ENCODE data around the gene HOXB6. TPM values are rescaled to one million over a fixed set of nuclear protein-coding genes. Genes with fewer than 3 reads are reported as not detected.

HOXB6 gene
- total RNA-seq, 1 experiment from 2014 or later = 0.92 TPM

DNA sequence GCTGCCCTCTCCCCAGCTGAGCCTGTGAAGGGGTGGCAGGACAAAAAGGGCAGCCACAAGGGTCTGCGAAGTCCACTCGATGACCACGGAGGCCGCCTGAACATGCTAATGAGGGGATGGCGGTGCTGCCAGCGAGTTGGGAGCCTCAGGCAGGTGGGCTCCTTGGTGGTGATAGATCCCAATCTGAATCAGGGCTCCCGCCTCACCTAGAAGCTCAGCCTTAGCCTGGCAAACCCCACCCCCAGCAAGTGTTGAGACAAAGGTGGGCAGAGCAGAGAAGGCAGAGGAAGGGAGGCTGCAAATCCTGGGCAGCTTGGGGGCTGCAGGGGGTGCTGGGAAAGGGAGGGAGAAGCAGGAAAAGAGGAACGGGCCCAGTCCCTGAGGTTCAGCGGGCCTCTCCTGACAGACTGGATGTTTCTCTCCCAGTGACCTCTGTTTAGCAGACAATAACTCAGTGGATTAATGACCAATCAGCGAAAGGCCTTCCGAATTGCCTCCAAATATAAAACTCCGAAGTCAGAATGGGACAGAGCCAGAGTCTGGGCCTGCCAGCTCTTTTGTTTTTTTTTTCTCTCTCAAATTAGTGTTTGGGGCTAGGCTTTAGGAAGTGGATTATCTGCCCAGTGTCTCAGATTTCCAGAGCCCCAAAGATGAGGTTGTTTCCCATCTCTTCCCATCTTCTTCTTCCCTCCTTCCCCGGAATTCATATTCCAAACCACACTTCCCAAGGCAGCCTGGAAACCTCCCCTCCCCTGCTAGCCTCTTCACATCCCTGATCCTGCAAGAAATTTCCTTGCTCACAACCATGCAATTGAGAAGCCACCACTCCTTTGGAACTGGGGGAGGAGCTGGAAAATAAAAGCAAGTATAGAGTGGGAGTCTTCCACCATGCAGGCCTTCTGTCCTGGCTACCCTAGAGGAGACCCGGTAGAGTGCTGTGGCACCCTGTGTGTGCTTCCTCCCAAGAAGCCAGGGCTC lies 44.7 kb downstream of the HOXB6 start:
- DNase-seq (ENCODE audit: low spot score) = no peak
- in situ Hi-C loops (cut with HindIII; ENCODE audit: low sequenced_read_pairs) = no loop called here

- no peak for DNase-seq (ENCODE audit: low spot score)
- in situ Hi-C loops (cut with HindIII; ENCODE audit: low sequenced_read_pairs) = no loop called here
Observed at GRCh38 chr17:48559122-48559839, 45.5 kb downstream of the HOXB6 start.

- in situ Hi-C loops (cut with HindIII; ENCODE audit: low sequenced_read_pairs) = no loop called here
- no peak for DNase-seq (ENCODE audit: low spot score)
Observed at GRCh38 chr17:48558831-48559121, 46.0 kb downstream of the HOXB6 start.

- no peak for DNase-seq (ENCODE audit: low spot score)
- in situ Hi-C loops (cut with HindIII; ENCODE audit: low sequenced_read_pairs) = no loop called here
Observed at GRCh38 chr17:48558057-48558830, 46.5 kb downstream of the HOXB6 start.

DNA sequence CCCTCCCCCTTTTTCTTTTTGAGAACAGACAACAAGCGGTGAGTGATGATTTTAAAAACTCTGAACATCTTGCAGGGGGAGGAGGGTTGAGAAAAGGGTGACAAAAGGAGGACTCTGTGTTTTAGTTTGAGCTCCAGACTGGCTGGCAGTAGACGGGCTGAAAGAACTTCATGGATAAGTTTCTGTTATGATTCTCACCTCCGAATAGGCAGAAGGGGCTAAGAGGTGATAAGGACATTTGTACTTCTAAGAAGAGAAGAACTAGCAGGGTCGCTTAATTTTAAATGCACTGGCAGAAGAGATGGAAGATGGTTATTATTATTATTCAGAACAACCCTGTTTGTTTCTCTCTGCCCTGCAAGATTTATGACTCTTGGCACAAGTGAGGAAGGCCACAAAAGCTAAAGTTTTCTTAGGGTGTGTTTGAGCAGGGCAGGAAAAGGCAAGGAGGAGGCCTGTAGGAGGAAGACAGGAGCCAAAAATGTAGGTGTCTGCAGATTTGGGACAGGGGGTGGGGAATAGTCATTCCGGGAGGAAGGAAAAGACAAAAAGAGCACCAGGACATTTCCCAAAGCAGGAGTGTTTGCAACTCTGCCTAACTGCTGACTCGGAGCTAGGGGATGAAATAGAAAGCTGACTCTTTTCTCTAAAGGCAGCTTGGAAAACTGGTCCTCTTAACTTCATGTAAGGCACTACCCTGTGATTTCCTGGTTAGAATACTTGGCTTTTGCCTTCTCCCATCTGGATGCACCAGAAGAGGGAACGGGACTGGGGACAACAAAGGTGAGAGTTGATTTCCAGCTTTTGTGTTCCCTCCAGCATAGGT lies 48.0 kb downstream of the HOXB6 start:
- in situ Hi-C loops (cut with HindIII; ENCODE audit: low sequenced_read_pairs) = no loop called here
- no peak for DNase-seq (ENCODE audit: low spot score)

GRCh38 chr17:48556229-48556575 lies 48.6 kb downstream of the HOXB6 start:
- in situ Hi-C loops (cut with HindIII; ENCODE audit: low sequenced_read_pairs) = no loop called here
- no peak for DNase-seq (ENCODE audit: low spot score)

GRCh38 chr17:48555258-48556228 lies 49.2 kb downstream of the HOXB6 start:
- in situ Hi-C loops (cut with HindIII; ENCODE audit: low sequenced_read_pairs) = no loop called here
- peak; percentile 23 for DNase-seq (ENCODE audit: low spot score)

DNA sequence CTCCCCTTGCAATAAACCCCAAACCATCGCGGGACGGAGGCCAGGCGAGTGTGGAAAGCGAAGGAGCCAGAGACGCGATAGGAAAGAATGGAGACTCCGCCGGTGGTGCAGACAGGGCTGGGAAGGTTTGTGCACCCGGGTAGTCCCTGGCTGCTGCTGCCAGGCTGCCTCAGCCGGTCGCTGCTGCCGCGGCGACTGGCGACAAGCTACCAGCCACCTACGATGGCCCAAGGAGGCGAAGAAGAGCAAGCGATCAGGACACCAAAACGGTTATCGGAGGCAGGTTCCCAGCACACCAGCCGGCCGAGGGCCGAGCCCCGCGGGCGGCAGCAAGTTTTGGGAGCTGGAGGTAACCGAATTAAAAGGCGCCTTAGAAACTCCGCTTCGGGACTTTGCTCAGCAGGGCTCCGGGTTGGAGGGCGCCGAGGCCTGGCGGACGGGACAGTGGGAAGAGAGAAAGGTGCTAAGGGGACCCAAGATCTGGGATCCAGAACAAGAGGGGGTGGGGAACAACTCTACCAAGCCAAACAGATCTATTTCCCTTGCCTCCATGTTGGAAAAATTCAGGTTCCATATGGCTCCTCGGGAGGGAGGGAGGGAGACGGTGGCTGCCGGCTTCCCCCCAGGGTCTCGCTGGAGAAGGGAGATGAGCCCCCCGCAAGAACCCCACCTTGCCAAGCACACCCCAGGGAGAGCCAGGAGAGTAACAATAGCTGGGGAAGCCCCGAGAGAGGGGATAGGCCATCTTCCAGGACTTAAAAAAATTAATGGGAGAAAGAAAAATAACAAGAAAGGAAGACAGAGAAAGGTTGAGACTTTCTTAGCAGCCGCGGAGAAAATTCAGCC lies 50.2 kb downstream of the HOXB6 start:
- DNase-seq (ENCODE audit: low spot score) = no peak
- in situ Hi-C loops (cut with HindIII; ENCODE audit: low sequenced_read_pairs) = no loop called here

- DNase-seq (ENCODE audit: low spot score) = no peak
- in situ Hi-C loops (cut with HindIII; ENCODE audit: low sequenced_read_pairs) = no loop called here
Observed at GRCh38 chr17:48553826-48554225, 51.0 kb downstream of the HOXB6 start.

DNA sequence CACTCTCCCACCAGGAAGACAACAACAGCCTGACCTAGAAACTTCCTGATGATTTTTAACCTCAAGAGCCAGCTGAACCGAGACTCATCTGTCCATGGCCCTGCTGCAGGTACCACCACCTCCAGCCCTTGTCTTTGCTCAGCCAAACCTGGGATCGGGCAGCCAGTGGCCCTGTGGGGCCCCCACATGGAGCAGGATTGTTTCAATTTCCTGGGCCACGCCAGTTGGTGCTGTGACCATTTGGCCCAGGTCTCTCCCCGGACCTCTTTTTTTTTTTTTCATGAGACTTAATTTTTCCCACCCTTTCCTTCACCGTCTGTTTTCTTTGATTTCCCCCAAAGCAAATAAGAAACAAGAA lies 51.6 kb downstream of the HOXB6 start:
- DNase-seq (ENCODE audit: low spot score) = no peak
- in situ Hi-C loops (cut with HindIII; ENCODE audit: low sequenced_read_pairs) = no loop called here

- no peak for DNase-seq (ENCODE audit: low spot score)
- in situ Hi-C loops (cut with HindIII; ENCODE audit: low sequenced_read_pairs) = no loop called here
Observed at GRCh38 chr17:48552466-48553189, 52.2 kb downstream of the HOXB6 start.

DNA sequence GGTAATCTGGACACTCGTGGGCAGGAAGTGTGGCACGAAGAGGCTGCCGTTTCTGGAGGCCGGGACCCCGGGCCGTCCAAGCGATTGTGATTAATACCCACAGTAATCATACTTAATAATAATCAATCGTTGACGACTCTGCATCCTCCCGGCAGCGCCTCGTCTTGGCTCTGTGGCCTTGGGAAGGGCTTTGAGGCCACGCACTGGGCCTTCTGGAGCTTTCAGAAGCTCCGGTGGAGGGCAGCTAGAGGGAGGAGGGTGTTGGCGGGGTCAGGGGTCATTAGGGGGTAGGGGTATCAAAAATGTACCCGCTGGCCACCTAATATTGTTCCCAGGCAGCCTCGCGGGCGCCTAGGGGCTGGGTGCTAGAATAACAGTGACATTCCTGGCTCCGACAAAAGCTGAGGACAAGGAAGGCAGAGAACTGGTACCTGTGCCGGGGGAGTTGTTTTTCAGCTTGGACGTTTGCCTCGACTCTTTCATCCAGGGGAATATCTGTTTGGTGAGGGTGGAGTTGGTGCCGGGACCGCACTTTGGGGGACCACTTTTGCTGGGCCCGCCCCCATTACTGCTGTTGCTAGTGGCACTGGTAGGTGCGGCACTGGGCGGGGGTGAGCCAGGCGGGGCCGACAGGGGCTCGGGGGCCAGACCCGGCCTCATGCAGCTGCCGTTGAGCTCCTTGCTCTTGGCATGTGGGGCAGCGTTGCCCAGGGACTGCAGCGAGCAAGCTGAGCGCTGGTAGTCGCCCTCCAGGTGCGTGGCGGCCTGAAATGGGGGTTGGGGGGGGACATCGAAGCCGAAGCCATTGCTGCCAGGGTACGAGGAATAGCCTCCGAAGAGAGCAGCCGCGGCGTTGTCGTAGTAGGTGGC lies 53.0 kb downstream of the HOXB6 start:
- no peak for DNase-seq (ENCODE audit: low spot score)
- in situ Hi-C loops (cut with HindIII; ENCODE audit: low sequenced_read_pairs) = no loop called here

DNA sequence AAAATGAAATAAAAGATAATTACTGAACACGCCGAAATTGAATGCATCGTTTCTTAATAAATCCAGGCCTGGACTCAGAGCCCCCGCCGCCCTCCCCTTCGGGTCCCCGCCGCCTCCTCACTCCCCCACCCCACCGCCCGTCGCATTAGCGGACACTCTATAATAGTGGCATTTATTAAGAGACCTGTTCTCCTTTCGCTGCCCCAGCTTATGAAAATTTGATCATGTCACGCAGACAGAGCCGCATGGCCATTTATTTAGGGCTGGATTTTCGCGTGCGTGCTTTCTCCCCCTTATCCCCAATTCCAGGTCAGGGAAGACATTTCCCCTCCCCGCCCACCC lies 53.6 kb downstream of the HOXB6 start:
- in situ Hi-C loops (cut with HindIII; ENCODE audit: low sequenced_read_pairs) = no loop called here
- DNase-seq (ENCODE audit: low spot score) = no peak

- DNase-seq (ENCODE audit: low spot score) = no peak
- in situ Hi-C loops (cut with HindIII; ENCODE audit: low sequenced_read_pairs) = no loop called here
Observed at GRCh38 chr17:48550502-48551213, 54.1 kb downstream of the HOXB6 start.

DNA sequence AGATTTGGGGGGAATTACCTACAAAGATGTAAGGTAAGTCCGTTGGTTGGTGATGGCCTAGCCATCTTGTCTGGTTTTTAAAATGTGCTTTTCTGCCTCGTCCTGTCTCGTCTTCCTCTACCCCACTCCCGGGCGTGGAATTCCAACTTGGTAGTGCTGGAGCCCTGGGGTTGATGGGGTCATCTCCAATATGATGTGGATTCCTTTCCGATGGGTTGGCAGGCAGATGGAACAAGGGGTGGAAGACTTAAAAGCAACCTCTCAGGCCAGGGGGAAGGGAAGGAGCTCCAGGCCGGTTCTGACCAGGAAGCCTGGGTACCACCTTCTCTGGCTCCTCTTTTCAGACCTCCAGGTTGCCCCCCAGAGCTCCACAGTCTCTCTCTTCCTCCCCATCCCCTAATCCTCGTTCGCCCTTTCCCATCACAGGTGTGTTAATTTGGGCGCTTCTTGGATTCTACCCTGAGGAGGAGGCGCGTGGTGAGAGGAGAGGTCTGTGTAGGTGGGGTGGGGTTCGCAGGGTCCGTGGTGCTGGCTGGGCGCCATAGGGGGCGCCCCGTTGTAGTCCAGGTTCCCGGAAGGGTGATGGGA lies 54.8 kb downstream of the HOXB6 start:
- DNase-seq (ENCODE audit: low spot score) = no peak
- in situ Hi-C loops (cut with HindIII; ENCODE audit: low sequenced_read_pairs) = no loop called here
